ENCODE data around the gene KLHL35.
"Not testable (repeated sequence)": the region's sequence is repeated elsewhere in the genome, so short reads cannot be mapped to it uniquely, and the experiment has no call there.

KLHL35 gene

DNA sequence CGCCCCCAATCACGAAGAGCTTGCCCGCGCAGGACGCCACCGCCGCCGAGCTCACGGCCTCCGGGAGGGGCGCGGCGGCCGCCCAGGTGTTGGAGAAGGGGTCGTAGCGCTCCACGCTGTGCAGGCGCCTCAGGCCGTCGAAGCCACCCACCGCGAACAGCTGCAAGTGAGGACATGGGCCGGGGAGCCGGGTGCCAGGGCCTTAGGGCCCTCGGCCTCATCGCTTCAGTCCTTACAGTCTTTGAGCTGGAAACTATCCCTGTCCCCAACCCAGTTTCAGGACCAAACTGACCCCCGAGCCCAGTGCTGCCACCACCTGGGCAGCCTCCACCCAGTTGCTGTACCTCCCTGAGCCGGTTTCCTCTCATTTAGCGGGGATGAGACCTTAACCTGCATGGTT is 7.6 kb downstream of the KLHL35 start:
- DNase-seq (ENCODE audit: low spot score) = no peak

DNA sequence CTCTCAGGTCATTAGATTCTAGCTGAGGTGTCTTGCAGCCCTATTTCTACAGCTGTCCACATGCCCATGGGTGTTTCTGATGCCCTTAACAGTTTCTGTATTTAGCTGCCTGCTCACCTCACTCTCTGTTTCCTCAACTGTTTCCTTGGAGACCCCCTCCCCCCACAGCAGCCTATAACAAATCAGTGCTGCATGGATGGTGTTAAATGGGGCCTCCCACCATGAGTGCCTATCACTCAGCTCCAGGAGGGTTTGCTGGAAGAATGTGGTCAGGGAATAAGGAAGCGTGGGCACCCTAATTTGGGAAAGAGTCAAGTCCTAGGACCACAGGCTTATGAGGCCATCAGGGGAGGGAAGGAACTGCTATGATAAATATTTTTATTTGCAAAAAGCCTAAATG is 8.6 kb downstream of the KLHL35 start:
- DNase-seq (ENCODE audit: low spot score) = no peak

DNA sequence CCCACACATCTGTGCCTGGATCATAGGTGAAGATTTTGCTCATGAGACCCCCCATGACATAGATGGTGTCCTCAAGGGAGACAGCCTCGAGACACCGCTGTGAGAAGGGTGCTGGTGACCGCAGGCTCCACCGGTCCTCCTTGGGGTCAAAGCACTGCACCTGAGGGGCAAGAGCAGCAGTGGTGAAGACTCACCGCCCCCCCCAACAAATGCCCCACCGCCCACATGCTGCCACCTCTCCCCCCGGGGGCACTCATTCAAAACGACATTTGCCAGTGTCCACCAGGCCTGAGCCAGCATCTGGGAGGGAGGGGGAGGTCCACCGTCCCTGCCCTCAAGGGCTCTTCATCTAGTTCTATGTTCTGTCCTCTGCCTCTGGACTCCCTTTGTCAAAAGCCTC is 9.3 kb downstream of the KLHL35 start:
- no peak for DNase-seq (ENCODE audit: low spot score)

DNA sequence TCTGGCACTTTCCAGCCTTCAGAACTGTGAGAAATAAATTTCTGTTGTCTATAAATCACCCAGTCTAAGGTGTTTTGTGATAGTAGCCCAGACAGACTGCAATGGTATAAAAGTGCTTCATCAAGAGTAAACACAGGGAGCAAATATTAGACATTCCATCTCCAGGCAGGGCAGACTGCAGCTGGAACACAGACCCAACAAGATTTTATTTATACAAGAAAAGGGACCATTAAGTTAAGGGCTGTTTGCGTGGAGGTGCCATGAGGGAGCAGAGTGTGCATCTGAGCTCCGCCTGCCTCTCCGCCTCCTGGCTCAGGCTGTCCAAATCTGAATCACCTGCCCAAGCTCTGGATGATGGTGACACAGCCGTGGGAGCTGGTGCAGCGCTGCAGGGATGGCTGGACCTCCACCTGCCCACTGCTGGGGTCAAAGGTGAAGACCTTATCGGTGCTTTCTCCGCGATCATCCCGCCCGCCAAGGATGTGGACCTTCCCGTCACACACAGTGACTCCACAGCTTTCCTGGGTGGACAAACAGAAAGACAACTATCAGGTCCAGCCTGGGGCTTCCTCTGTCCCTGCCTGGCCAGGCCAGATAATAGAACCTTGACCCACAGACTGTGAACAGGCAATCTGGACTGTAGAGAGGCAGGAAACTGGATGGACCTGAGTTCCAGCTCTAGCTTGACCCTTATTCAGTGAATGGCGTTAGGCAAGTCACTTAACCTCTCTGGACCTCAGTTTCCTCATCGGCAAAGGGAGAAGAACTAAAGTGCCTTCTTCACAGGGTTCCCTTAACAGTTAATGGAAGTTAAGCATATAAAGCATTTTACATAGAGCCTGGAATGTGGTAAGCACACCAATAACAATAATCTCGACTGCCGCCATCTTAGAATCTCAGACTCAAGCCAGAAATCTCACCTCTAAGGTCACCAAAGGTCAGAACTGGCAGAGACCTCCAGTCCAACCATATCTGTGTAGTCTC is 10.5 kb downstream of the KLHL35 start:
- DNase-seq (ENCODE audit: low spot score) = no peak

DNA sequence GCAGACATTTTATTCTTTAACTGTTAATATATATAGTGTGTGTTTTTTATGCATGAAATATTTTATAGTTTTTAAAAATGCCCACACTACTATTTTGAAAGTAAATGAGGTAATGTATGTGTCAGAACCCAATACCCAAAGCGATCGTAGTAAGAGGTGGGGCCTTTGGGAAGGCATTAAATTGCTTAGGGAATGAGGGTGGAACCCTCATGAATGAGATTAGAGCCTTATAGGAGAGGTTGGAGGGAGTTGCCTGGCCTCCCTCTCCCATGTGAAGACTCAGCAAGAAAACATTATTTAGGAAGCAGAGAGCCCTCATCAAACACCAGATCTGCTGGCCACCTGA is 11.1 kb downstream of the KLHL35 start:
- no peak for DNase-seq (ENCODE audit: low spot score)

DNA sequence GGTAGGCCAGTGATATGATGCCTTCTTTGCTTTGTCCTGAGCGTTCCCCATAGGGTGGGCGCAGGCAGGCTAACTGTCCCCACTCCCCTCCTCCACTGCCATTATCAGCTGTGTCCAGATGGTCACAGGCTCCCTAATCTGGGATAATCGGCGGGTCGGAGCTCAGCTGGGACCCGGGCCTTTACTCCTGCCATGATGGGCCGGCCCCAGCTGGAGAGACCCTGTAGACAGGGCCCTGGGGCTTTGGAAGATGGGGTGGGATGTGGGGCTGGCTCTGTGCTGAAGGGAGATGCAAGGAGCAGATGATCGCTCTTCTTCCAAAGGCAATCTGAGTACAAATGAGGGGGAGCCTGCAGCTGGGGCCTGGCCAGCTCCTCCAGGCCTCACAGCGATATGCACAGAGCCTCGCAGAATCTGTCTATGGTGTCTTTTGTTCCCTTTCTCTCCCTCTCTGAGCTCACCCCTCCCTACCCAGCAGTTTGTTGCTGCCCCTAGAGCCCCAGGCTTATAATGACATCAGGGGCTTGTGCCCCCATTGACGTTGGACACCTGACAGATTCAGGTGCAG is 11.9 kb downstream of the KLHL35 start:
- no peak for DNase-seq (ENCODE audit: low spot score)

DNA sequence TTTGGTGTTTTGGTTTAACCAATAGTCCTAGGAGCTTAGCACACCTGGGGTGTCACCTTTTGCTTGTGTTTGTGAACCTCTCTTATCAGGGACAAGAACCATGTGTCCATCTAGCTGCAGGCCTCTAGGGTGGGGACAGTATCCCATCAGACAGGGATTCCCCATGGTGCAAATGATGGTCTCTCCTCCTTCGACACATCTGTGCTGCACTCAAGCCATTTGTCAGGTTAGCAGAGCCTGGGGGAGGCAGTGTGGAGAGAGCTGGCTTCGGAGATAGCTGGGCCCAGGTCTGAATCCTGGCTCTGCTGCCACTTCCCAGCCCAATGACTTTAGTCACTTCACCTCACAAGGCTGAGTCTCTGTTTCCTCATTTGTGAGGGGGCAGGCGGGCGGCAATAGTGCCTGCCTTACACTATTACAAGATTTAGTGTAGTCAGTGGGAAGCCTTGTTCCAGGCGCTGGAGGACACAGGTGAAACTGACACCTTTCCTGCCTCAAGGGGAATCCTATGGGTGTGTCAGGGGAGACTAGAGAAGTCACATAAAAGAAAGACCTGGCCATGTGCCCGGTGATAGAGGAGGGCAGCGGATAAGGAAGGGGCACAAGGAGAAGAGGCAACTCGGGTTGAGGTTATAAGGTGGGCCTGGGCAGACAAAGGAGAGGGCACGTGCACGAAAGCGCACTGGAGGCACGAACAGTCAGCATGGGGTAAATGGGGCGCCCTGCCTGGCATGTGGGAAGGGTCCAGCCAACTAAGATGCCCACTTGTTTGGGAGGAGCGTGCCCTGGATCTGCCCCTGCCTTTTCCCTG is 12.6 kb downstream of the KLHL35 start:
- DNase-seq (ENCODE audit: low spot score) = no peak

DNA sequence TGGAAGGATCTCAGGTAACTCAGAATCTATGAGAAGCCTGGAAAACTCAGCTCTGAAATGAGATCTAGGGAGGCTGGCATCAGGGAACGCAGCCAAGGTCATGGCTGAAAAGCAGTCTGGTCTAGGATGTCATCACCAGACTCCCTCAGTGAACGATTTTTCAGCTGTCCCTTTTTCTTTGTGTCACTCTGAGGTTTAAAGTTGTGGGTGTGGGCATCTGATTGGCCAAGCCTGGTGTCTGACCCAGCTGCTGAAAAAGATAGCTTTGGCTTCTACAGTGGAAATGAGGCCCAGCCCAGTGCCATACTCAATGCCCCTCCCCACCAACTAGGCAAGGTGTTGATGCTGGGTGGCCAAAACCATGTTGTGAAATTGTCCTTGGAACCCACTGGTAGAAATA is 19.1 kb downstream of the KLHL35 start:
- DNase-seq (ENCODE audit: low spot score) = no peak

DNA sequence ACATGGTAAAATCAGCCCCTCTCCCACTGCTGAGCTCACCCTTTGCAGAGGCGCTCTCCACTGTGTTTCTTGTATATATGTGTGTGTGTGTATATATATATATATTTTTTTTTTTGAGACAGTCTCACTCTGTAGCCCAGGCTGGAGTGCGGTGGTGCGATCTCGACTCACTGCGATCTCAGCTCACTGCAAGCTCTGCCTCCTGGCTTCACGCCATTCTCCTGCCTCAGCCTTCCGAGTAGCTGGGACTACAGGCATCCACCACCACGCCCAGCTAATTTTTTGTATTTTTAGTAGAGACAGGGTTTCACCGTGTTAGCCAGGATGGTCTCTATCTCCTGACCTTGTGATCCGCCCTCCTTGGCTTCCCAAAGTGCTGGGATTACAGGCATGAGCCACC is 19.9 kb downstream of the KLHL35 start:
- not testable (repeated sequence) for DNase-seq (ENCODE audit: low spot score)

DNA sequence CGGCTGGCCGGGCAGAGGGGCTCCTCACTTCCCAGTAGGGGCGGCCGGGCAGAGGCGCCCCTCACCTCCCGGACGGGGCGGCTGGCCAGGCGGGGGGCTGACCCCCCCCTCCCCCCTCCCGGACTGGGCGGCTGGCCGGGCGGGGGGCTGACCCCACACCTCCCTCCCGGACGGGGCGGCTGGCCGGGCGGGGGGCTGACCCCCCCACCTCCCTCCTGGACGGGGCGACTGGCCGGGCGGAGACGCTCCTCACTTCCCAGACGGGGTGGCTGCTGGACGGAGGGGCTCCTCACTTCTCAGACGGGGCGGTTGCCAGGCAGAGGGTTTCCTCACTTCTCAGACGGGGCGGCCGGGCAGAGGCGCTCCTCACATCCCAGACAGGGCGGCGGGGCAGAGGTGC is 23.0 kb downstream of the KLHL35 start:
- not testable (repeated sequence) for DNase-seq (ENCODE audit: low spot score)

DNA sequence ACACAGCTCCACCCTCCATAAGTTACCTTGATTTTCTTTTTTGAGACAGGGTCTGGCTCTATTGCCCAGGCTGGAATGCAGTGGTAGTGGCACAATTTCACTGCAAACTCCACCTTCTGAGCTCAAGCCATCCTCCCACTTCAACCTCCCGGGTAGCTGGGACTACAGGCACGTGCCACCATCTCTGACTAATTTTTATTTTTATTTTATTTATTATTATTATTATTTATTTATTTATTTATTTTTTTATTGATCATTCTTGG is 24.1 kb downstream of the KLHL35 start:
- DNase-seq (ENCODE audit: low spot score) = no peak

DNA sequence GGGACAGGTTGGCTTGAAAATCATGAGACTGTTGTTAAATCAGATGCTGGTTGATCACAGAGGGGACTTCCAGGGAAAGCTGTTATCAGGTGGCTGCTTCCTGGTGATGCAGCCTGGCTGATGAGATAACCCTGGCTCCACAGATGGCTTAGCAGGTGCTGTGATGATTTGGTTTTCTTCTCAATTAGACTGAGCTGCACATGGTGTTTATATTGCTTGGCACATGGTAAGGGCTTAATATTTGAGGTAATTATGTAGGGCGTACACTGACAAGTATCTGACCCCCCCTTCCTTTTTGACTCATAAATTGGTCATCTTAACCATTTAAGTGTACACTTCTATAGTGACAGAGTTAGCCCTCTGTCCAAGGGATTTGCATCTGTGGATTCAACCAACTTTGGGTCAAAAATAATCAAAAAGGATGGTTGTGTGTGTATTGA is 26.6 kb downstream of the KLHL35 start:
- no peak for DNase-seq (ENCODE audit: low spot score)

DNA sequence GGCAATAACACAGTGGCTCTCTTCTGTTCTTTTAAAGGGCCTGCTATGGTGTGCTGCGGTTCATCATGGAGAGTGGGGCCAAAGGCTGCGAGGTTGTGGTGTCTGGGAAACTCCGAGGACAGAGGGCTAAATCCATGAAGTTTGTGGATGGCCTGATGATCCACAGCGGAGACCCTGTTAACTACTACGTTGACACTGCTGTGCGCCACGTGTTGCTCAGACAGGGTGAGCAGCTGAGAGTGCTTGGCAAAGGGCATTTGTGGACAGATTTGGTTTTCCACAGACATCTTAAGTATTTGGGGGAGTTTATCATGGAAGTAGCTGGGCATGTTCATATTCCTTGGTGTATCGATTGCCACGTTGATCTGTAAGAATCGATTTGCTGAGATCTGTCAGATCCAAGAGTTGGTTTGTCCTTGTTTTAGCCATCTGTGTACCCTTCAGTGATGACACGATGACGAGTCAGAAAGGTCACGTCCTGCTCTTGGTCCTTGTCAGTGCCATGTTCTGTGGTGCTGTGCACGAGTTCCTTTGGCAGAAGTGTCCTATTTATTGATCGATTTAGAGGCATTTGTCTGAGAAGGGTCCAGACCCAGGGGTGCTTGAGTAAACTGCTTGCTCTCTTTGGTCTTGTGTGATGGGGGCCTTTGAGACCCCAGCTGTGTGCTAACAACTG is 28.9 kb downstream of the KLHL35 start:
- no peak for DNase-seq (ENCODE audit: low spot score)

DNA sequence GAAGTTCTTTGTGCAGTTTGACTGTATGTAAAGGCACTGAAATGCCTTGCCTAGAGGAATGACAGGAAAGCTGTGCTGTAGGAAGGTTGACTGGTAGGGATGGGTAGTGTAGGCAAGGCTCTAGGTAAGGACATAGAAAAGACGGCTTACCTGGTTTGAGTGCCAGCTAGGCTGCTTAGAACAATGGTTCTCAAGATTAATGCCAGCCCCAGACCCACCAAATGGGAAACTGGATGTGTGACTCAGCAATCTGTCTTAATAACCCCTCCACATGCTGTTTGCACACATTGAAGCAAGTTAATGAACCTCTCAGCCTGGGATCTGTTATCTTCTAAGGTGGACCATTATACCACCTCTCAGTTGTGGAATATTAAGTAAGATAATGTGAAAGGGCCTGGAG is 30.0 kb downstream of the KLHL35 start:
- DNase-seq (ENCODE audit: low spot score) = no peak

DNA sequence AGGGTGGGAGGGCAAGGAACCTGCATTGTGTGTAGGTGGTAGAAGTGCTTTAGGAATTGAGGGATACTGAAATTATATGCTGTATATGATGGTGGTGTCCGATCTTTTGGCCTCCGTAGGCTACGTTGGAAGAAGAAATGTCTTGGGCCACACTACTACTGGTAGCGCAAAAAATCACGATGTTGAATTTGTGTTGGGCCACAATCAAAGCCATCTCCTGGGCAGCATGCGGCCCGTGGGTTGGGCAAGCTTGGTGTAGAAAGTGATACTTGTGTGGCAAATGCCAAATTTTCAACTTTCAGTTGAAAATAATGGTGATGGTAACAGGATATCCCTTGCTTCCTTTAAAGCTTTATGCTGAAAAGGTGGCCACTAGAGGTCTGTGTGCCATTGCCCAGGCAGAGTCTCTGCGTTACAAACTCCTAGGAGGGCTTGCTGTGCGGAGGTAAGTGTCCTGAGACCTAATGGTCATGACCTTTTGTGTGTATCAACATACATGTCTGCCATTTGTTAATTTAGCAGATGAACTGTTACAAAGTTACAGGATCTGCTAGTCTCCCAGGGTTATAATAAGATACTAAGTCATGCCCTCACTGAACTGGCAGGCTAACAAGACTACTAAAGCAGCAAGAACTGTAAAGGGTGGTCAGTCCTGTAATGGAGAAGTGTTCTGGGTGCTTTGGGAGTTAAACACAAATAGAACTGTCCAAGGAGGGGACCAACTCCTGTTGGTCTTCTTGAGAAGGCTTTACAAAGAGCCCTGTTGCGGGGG is 30.8 kb downstream of the KLHL35 start:
- DNase-seq (ENCODE audit: low spot score) = no peak

DNA sequence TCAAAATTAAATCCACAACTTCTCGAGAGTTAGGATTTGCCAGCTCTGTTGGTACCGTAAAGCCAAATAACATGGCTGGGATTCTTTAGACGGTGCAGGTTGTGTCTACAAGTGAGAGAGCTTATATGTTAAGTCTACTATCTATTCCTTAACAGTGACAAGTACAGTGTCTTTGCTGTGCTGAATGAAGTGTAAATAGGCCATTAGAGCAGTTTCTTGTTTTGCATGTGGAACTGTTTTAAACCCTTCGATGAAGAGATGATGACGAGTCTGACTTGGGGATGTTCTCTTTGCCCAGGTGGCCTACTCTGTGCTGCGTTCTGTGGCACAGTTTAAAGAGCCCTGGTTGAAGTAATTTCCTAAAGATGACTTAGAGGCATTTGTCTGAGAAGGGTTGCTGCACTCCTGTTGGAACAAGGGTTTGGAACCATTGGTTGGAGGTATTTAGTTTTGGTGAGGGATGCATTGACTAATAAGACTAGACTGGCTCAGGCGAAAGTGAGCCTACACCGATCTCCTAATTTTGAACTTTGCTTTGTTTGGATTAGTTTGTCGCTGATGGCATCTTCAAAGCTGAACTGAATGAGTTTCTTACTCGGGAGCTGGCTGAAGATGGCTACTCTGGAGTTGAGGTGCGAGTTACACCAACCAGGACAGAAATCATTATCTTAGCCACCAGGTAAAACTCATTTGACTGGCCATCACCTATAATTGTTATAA is 32.7 kb downstream of the KLHL35 start:
- peak; percentile 18 for DNase-seq (ENCODE audit: low spot score)

DNA sequence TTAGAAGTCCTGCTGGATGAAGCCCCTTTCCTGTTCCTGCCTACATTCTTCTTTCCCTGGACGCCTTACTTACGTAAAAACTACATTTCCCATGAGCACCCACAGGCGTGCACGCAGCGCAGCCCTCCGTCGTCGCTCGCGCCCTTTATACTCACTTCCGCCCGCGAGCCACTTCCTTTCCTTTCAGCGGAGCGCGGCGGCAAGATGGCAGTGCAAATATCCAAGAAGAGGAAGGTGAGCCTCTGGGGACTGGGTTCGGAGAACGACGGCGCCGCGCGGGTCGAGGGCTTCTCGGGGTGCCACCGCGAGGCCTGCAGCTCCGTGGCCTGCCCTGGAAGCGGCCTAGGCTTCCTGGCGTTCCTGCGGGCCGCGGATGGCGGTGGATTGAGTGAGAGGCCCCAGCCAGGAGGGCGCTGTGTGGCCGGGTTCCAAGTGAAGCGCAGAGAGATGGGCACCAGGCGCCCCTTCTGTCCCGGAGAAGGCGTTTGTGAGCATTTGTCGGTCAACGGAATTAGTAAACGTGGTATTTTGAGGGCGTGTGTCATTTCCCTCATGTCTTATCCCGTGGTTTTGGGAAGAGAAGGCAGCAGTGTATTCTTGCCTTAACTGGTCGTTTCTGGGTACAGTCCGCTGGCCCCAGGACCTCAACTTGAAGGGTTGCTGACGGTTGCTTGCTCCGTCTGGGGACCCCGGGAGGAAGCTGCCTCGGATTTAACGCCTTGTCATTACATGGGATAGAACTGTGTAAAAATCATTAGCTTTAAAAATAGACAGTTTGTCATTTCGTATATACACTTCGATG is 33.5 kb downstream of the KLHL35 start, which contains the start of gene RPS3:
TSS of gene RPS3 (plus strand) at position 175 of the 802 bp plus-strand sequence. CDS start at position 205, 30 bp downstream.
- peak; percentile 94 for DNase-seq (ENCODE audit: low spot score)

DNA sequence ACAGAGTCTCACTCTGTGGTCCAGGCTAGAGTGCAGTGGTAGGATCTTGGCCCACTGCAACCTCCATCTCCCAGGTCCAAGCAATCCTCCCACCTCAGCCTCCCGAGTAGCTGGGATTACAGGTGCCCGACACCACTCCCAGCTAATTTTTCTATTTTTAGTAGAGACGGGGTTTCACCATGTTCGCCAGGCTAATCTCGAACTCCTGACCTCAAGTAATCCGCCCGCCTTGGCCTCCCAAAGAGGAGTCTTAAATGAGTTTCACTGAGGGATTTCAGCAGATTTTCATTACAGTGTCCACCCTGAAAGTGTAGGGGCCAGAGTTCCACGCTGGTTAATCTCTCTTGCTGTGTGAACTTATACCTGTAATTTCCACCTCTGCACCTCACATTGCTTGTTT is 34.1 kb downstream of the KLHL35 start:
- DNase-seq (ENCODE audit: low spot score) = no peak

DNA sequence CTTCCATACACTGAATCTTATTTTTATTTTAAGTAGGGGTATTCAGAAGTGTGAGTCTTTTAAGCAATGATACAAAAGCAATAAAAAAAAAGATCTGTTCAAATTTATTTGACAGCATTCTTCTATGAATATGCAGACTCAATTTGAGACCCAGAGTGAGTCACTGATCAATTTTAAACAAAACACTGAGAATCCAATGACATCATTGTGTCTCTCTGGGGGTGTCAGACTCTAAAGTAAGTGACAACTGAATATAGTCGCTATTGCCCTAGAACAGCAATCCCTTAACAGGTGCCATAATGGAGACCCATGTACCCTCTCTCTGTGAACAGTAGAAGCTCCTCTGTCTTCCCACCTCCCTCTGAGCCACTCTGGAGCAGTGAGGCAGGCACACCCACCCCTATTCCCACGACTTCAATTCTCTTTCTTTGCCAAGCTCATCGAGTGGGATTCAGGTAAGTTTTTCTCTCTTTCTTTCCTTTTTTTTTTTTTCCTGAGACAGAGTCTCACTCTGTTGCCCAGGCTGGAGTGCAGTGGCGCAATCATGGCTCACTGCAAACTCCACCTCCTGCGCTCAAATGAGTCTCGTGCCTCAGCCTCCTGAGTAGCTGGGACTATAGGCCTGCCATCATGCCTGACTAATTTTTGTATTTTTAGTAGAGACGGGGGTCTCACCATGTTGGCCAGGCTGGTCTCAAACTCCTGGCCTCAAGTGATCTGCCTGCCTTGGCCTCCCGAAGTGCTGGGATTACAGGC is 38.7 kb downstream of the KLHL35 start:
- DNase-seq (ENCODE audit: low spot score) = no peak

Data from GM03348 (cell line).